Measurements from ENCODE around the gene PALD1.

Gene PALD1

GRCh38 chr10:70575486-70575873, 96.9 kb downstream of the PALD1 start:
- no peak for TF ChIP-seq REST (IDR thresholded peaks at IDR 0.05; ENCODE audit: insufficient replicate concordance, low read depth)
- TF ChIP-seq CTCF (IDR thresholded peaks at IDR 0.05; ENCODE audit: insufficient read depth, low read length) = no peak
- TF ChIP-seq SPI1 (IDR thresholded peaks at IDR 0.05; ENCODE audit: borderline replicate concordance, low read depth) = no peak
- TF ChIP-seq POLR2AphosphoS5 (IDR thresholded peaks at IDR 0.05; ENCODE audit: low read depth) = no peak
- TF ChIP-seq GABPA (IDR thresholded peaks at IDR 0.05; ENCODE audit: low read depth) = no peak
- H3K27ac ChIP-seq (replicated peaks) = peak overlapping the region; percentile 74

GRCh38 chr10:70575874-70576802, 97.6 kb downstream of the PALD1 start:
- Histone ChIP-seq H3K27ac (replicated peaks) (peak overlapping the region; percentile 74), H3K27me3 (ENCODE audit: insufficient read depth, poor library complexity, severe bottlenecking) (no peaks in the 10 kb centered on the region), H3K4me3 (replicated peaks; ENCODE audit: insufficient read depth, low read length) (no peak overlapping the region)
- DNase-seq (ENCODE audit: low read depth in 1 of 2, low spot score in 1 of 2) = peak; percentile 92 to 96
- TF ChIP-seq GABPA (IDR thresholded peaks at IDR 0.05; ENCODE audit: low read depth) = no peak; the same call in 1 of the 2 replicates
- TF ChIP-seq POLR2AphosphoS5 (IDR thresholded peaks at IDR 0.05; ENCODE audit: low read depth) = peak; percentile 67
- peak; percentile 38; the same call in 1 of the 2 replicates for TF ChIP-seq SPI1 (IDR thresholded peaks at IDR 0.05; ENCODE audit: borderline replicate concordance, low read depth)

More at GRCh38 chr10:70575486-70575873, 96.9 kb downstream of the PALD1 start:
- peak in 1 of 2 experiments; percentile 50 for DNase-seq (ENCODE audit: low read depth in 1 of 2, low spot score in 1 of 2)
- no peaks in the 10 kb centered on the region for H3K27me3 ChIP-seq (ENCODE audit: insufficient read depth, poor library complexity, severe bottlenecking)
- H3K4me3 ChIP-seq (replicated peaks; ENCODE audit: insufficient read depth, low read length) = no peak overlapping the region

- no peak overlapping the region for H3K4me3 ChIP-seq (replicated peaks; ENCODE audit: insufficient read depth, low read length)
- H3K27ac ChIP-seq (replicated peaks) = peak overlapping the region; percentile 74
- no peak for TF ChIP-seq SPI1 (IDR thresholded peaks at IDR 0.05; ENCODE audit: borderline replicate concordance, low read depth)
- no peak for TF ChIP-seq REST (IDR thresholded peaks at IDR 0.05; ENCODE audit: insufficient replicate concordance, low read depth)
- TF ChIP-seq CTCF (IDR thresholded peaks at IDR 0.05; ENCODE audit: insufficient read depth, low read length) = no peak
- no peak for TF ChIP-seq POLR2AphosphoS5 (IDR thresholded peaks at IDR 0.05; ENCODE audit: low read depth)
- no peak for TF ChIP-seq GABPA (IDR thresholded peaks at IDR 0.05; ENCODE audit: low read depth)
- H3K27me3 ChIP-seq (ENCODE audit: insufficient read depth, poor library complexity, severe bottlenecking) = no peaks in the 10 kb centered on the region
- no peak for DNase-seq (ENCODE audit: low read depth in 1 of 2, low spot score in 1 of 2)
These were observed 98.4 kb downstream of the PALD1 start for GRCh38 chr10:70576803-70577517.

Data from HL-60 (cell line).